DND-41 (cell line): Measurements from ENCODE around the gene SPAG16.

Experiments used
- ATAC-seq: fragments of 200-7000 bp; cut with Tn5 transposase; 3 replicates; pipeline ENCODE4 v1.9.1; 2021; ENCODE audit warnings: low read depth; ENCODE audit not compliant: insufficient read depth
- DNase-seq: peaks from one replicate; pipeline ENCODE4 v3.0.0-alpha.2; 2020
- H2AFZ ChIP-seq: 2 replicates; pipeline ENCODE4 v1.6.0; 2012; ENCODE audit warnings: low read depth, low read length
- H3K27ac ChIP-seq: 2 replicates; pipeline ENCODE4 v1.5.1; 2012; ENCODE audit warnings: low read length, inconsistent platforms
- H3K27me3 ChIP-seq: fragments of 200-600 bp; sonication (generic); 2 replicates; pipeline ENCODE4 v1.6.0; 2012; ENCODE audit warnings: low read length, mild to moderate bottlenecking, inconsistent platforms; ENCODE audit not compliant: insufficient read depth, poor library complexity
- H3K36me3 ChIP-seq: 2 replicates; pipeline ENCODE4 v1.5.1; 2012; ENCODE audit warnings: low read length, inconsistent platforms; ENCODE audit not compliant: insufficient read depth
- H3K4me1 ChIP-seq: 2 replicates; pipeline ENCODE4 v1.5.1; 2012; ENCODE audit warnings: mild to moderate bottlenecking, low read length; ENCODE audit not compliant: insufficient read depth
- H3K4me2 ChIP-seq: 2 replicates; pipeline ENCODE4 v1.6.0; 2012; ENCODE audit warnings: mild to moderate bottlenecking, moderate library complexity, low read length, inconsistent platforms; ENCODE audit not compliant: insufficient read depth
- H3K4me3 ChIP-seq, 2 experiments: fragments of 200-600 bp in 1 of 2; shearing (Covaris generic) in 1 of 2; 2 replicates each; pipeline ENCODE4 v1.5.1; 2012 to 2016; ENCODE audit warnings: inconsistent platforms in 2 of 2, low read length in 2 of 2, mild to moderate bottlenecking in 2 of 2, low read depth in 1 of 2, moderate library complexity in 1 of 2
- H3K79me2 ChIP-seq: 2 replicates; pipeline ENCODE4 v1.6.0; 2012; ENCODE audit warnings: low read length, inconsistent platforms; ENCODE audit not compliant: insufficient read depth
- H3K9ac ChIP-seq: 2 replicates; pipeline ENCODE4 v1.6.0; 2012; ENCODE audit warnings: low read depth, mild to moderate bottlenecking, inconsistent platforms, low read length, moderate library complexity
- H3K9me3 ChIP-seq: 2 replicates; pipeline ENCODE4 v1.5.1; 2012; ENCODE audit warnings: low read length, moderate library complexity, mild to moderate bottlenecking, inconsistent platforms; ENCODE audit not compliant: insufficient read depth, severe bottlenecking
- H4K20me1 ChIP-seq: 2 replicates; pipeline ENCODE4 v1.6.0; 2012; ENCODE audit warnings: low read length; ENCODE audit not compliant: insufficient read depth
- CTCF ChIP-seq: IDR thresholded peaks from 2 replicates; pipeline ENCODE4 v1.5.1; 2012; ENCODE audit warnings: borderline replicate concordance, low read length, moderate library complexity, mild to moderate bottlenecking; ENCODE audit not compliant: poor library complexity, severe bottlenecking; ENCODE audit errors: extremely low read depth
- EZH2 ChIP-seq: IDR thresholded peaks from 3 replicates; pipeline ENCODE4 v1.6.1; 2012; ENCODE audit warnings: borderline replicate concordance, low read depth, mild to moderate bottlenecking, moderate library complexity, low read length, inconsistent platforms; ENCODE audit not compliant: severe bottlenecking

The SPAG16 gene

DNA sequence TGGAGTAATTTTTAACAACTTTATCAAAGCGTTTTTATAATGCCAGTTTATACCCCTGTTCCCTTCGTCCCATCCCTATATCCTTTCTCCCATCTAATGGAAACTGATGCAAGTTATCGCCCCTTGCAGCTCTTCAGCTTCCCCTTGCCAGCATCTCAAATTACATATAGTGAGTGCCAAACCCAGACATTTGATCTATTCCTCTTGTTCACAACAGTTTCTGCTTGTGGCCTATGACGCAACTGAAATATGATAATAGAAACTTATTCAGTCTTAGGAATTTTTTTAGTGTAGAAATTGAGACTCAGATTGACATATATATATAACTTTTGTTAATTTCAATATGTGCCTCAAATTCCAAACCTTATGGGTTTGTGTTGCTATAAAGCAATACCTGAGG, 564.4 kb downstream of the SPAG16 start:
- Histone ChIP-seq H3K79me2 (no peaks in the 10 kb centered on the region), H3K27ac (no peak overlapping the region), H3K4me2 (no peak overlapping the region), H3K36me3 (no peaks in the 10 kb centered on the region), H3K4me3 (no peak overlapping the region), H3K9me3 (no peaks in the 10 kb centered on the region), H2AFZ (no peak overlapping the region), H4K20me1 (no peaks in the 10 kb centered on the region), H3K27me3 (no peaks in the 10 kb centered on the region), H3K9ac (no peak overlapping the region), H3K4me1 (no peaks in the 10 kb centered on the region)
- DNase-seq: no peak
- no peak for TF ChIP-seq CTCF
- TF ChIP-seq EZH2: no peak
- ATAC-seq: no peak

DNA sequence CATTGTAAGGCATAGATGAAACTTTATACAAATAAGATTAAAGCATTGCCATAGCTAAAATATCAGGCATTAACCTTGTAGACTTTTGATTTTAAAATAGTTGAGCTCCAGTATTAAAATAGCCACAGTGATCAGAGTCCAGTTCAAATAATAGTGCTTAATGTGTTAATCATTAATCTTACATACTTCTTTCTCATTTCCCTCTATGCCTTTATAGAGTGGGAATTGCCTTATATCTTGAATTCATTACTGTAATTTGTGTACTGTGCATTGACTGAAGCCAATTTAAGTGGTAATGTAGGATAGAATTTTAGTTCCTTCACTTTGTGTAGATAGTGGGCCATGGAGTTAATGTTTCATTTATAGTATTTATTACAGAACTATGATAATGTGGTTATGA, 577.4 kb downstream of the SPAG16 start:
- TF ChIP-seq CTCF (no peak), EZH2 (no peak)
- H3K27ac ChIP-seq: no peak overlapping the region
- H3K9ac ChIP-seq: no peak overlapping the region
- H3K4me3 ChIP-seq: no peak overlapping the region
- no peak overlapping the region for H3K4me2 ChIP-seq
- no peaks in the 10 kb centered on the region for H3K36me3 ChIP-seq
- H4K20me1 ChIP-seq: no peaks in the 10 kb centered on the region
- H3K9me3 ChIP-seq: peaks cover 5% of the 10 kb centered on the region
- no peaks in the 10 kb centered on the region for H3K27me3 ChIP-seq
- H3K4me1 ChIP-seq: no peaks in the 10 kb centered on the region
- H2AFZ ChIP-seq: no peak overlapping the region
- ATAC-seq (no peak), DNase-seq (no peak)
- no peaks in the 10 kb centered on the region for H3K79me2 ChIP-seq

GRCh38 chr2:213862407-213863076, 578.3 kb downstream of the SPAG16 start:
- no peak overlapping the region for H3K27ac ChIP-seq
- H3K4me2 ChIP-seq: no peak overlapping the region
- no peaks in the 10 kb centered on the region for H3K36me3 ChIP-seq
- DNase-seq (no peak), ATAC-seq (no peak)
- no peak overlapping the region for H3K4me3 ChIP-seq
- TF ChIP-seq EZH2 (no peak), CTCF (no peak)
- no peaks in the 10 kb centered on the region for H4K20me1 ChIP-seq
- no peaks in the 10 kb centered on the region for H3K79me2 ChIP-seq
- no peak overlapping the region for H3K9ac ChIP-seq
- H3K4me1 ChIP-seq: no peaks in the 10 kb centered on the region
- H3K9me3 ChIP-seq: peaks cover 5% of the 10 kb centered on the region
- H3K27me3 ChIP-seq: no peaks in the 10 kb centered on the region
- H2AFZ ChIP-seq: no peak overlapping the region; the same call in none of the 2 replicates

GRCh38 chr2:213863541-213863940, 579.3 kb downstream of the SPAG16 start:
- H3K27ac ChIP-seq: no peak overlapping the region
- no peak for DNase-seq
- ATAC-seq: no peak

More at GRCh38 chr2:213863541-213863940, 579.3 kb downstream of the SPAG16 start:
- Histone ChIP-seq H3K9me3 (peaks cover 5% of the 10 kb centered on the region), H3K9ac (no peak overlapping the region), H3K27me3 (no peaks in the 10 kb centered on the region), H3K4me1 (no peaks in the 10 kb centered on the region), H3K36me3 (no peaks in the 10 kb centered on the region), H3K79me2 (no peaks in the 10 kb centered on the region), H2AFZ (no peak overlapping the region), H3K4me2 (no peak overlapping the region), H3K4me3 (no peak overlapping the region), H4K20me1 (no peaks in the 10 kb centered on the region)
- no peak for TF ChIP-seq EZH2
- TF ChIP-seq CTCF: no peak
